BE2C (cell line): Measurements from ENCODE around the gene NRP2.

ENCODE experiments used
- DNase-seq: peaks from one replicate; pipeline ENCODE4 v3.0.0-alpha.2; 2020
- H3K27me3 ChIP-seq: fragments of 250-450 bp; sonication (Bioruptor Pico); 2 replicates; pipeline ENCODE4 v1.5.1; 2020; ENCODE audit warnings: mild to moderate bottlenecking
- H3K36me3 ChIP-seq: fragments of 250-450 bp; sonication (Bioruptor Pico); 2 replicates; pipeline ENCODE4 v1.5.1; 2020; ENCODE audit warnings: mild to moderate bottlenecking
- H3K4me1 ChIP-seq: fragments of 250-450 bp; sonication (Bioruptor Pico); 2 replicates; pipeline ENCODE4 v1.5.1; 2020
- H3K4me3 ChIP-seq: 2 replicates; pipeline ENCODE4 v1.5.1; 2011; ENCODE audit warnings: low read depth, low read length
- H3K9me3 ChIP-seq: fragments of 250-450 bp; sonication (Bioruptor Pico); 2 replicates; pipeline ENCODE4 v1.5.1; 2020
- TF ChIP-seq, protein P1 (sequence below): IDR thresholded peaks from 2 replicates; pipeline ENCODE4 v1.5.1; 2012; ENCODE audit warnings: mild to moderate bottlenecking, low read depth, low read length

NRP2 gene

DNA sequence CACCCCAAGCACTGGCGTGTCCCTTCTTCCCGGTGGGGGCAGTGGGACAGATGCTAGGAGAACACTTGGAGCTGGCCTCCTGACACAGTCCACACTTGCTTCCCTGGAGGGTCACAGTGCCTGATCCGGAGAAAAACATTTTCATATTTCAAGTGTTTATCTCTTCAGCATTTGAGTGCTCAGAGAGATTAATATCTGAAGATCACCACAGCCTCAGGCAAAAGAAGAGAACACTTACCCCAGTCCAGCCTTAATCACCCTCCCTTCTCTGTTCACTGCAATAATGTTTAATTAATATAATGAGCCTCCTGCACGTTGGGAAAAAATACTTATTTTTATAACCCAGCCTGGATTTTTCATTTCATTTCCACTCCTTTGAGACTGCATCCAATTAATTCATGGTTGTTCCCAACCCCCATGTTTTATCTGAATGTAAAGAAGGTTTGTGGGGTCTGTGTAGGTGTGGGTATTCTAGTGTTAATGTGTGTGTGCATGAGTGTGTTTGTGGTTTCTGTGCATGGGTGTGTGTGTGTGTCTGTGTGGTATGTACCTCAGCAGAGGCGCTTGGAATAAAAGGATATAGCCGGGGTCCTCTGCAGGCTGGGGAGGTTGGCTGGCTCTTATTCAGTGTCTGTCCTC, 72.1 kb downstream of the NRP2 start:
- no peak overlapping the region for H3K4me3 ChIP-seq
- no peaks in the 10 kb centered on the region for H3K27me3 ChIP-seq
- DNase-seq, result no peak
- H3K9me3 ChIP-seq, result no peaks in the 10 kb centered on the region
- TF ChIP-seq, protein P1, sequence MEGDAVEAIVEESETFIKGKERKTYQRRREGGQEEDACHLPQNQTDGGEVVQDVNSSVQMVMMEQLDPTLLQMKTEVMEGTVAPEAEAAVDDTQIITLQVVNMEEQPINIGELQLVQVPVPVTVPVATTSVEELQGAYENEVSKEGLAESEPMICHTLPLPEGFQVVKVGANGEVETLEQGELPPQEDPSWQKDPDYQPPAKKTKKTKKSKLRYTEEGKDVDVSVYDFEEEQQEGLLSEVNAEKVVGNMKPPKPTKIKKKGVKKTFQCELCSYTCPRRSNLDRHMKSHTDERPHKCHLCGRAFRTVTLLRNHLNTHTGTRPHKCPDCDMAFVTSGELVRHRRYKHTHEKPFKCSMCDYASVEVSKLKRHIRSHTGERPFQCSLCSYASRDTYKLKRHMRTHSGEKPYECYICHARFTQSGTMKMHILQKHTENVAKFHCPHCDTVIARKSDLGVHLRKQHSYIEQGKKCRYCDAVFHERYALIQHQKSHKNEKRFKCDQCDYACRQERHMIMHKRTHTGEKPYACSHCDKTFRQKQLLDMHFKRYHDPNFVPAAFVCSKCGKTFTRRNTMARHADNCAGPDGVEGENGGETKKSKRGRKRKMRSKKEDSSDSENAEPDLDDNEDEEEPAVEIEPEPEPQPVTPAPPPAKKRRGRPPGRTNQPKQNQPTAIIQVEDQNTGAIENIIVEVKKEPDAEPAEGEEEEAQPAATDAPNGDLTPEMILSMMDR, result no peak
- peaks cover 16% of the 10 kb centered on the region for H3K4me1 ChIP-seq
- no peaks in the 10 kb centered on the region for H3K36me3 ChIP-seq

- TF ChIP-seq, protein P1, result no peak
- H3K4me1 ChIP-seq, result peaks cover 16% of the 10 kb centered on the region
- no peak overlapping the region for H3K4me3 ChIP-seq
- no peaks in the 10 kb centered on the region for H3K9me3 ChIP-seq
- H3K36me3 ChIP-seq, result no peaks in the 10 kb centered on the region
- no peaks in the 10 kb centered on the region for H3K27me3 ChIP-seq
- DNase-seq, result no peak
Observed at GRCh38 chr2:205754924-205755321, 72.6 kb downstream of the NRP2 start.

DNA sequence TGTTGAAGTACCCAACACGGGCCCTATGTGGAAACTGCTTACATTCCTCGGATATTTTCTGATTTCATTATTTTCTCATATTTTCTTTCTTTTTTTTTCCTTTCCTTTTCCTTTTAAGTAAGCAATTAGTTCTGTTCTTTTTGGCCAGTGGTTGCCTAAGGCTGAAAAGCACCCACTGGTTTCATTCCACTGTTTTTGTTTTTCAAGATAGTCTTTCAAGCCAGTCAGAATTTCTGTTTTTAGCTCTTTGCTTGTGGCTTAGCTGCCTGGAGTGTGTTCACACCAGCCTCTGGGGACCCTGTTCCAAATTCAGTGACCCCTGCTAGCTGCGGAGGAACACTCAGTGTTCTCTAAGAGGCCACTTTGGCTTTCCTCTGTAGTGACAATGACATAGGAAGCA, 73.6 kb downstream of the NRP2 start:
- H3K27me3 ChIP-seq, result no peaks in the 10 kb centered on the region
- H3K36me3 ChIP-seq, result no peaks in the 10 kb centered on the region
- H3K4me3 ChIP-seq, result no peak overlapping the region
- TF ChIP-seq, protein P1, result no peak
- H3K9me3 ChIP-seq, result no peaks in the 10 kb centered on the region
- peaks cover 16% of the 10 kb centered on the region for H3K4me1 ChIP-seq
- no peak for DNase-seq

- TF ChIP-seq, protein P1, result no peak
- no peak overlapping the region for H3K4me3 ChIP-seq
- H3K9me3 ChIP-seq, result no peaks in the 10 kb centered on the region
- H3K27me3 ChIP-seq, result no peaks in the 10 kb centered on the region
- DNase-seq, result no peak
- H3K4me1 ChIP-seq, result peaks cover 16% of the 10 kb centered on the region
- H3K36me3 ChIP-seq, result no peaks in the 10 kb centered on the region
Observed at GRCh38 chr2:205757271-205757670, 75.0 kb downstream of the NRP2 start.

DNA sequence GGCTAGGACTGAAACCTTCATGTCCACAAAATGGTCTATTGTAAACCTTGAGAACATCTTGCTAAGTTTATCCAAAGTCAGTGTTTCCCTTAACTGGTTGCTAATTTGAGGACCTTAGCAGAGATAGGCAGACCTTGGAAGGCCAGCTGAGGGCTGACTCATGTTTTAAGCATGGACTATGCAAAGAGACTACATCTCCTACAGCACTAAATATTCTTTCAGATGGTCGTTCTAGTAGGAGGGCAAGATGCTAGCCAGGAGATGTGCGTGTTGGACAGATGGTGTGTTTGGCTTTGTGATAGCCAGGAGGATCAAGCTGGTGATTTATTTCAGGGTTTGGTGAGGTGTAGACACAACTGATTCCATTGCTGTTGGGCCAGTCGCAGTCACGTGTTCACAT, 75.8 kb downstream of the NRP2 start:
- DNase-seq, result no peak

GRCh38 chr2:205758500-205758899, 76.2 kb downstream of the NRP2 start:
- Histone ChIP-seq H3K36me3 (no peaks in the 10 kb centered on the region), H3K27me3 (no peaks in the 10 kb centered on the region), H3K4me1 (peaks cover 16% of the 10 kb centered on the region), H3K9me3 (no peaks in the 10 kb centered on the region), H3K4me3 (no peak overlapping the region)
- TF ChIP-seq, protein P1, result no peak
- no peak for DNase-seq

More for the DNA sequence above, 75.8 kb downstream of the NRP2 start:
- Histone ChIP-seq H3K27me3 (no peaks in the 10 kb centered on the region), H3K4me3 (no peak overlapping the region), H3K36me3 (no peaks in the 10 kb centered on the region), H3K9me3 (no peaks in the 10 kb centered on the region), H3K4me1 (peaks cover 16% of the 10 kb centered on the region)
- TF ChIP-seq, protein P1, result no peak
